Endothelial cell of umbilical vein (primary cell): Measurements from ENCODE around the gene SLC1A3. TPM values are rescaled to one million over a fixed set of nuclear protein-coding genes. Genes with fewer than 3 reads are reported as not detected.

ENCODE experiments used
- BruUV-seq: library from RNA; stranded (reverse); fragments of 400-500 nt; replicated peaks from 2 replicates; lab custom pipeline; 2021; lab: Mats Ljungman, UMichigan
- CTCF ChIA-PET: fragments of 300-600, 350-600 bp; sonication (Branson Sonifier 250); formaldehyde crosslinking; loops from one replicate; lab custom pipeline; 2021; ENCODE audit warnings: antibody characterized with exemption, inconsistent platforms; lab: Charles Lee
- POLR2A ChIA-PET: fragments of 300-600, 350-600 bp; sonication (Branson Sonifier 250); formaldehyde crosslinking; loops from one replicate; lab custom pipeline; 2021; ENCODE audit warnings: antibody characterized with exemption, inconsistent platforms; lab: Charles Lee
- DNase-seq: peaks from one replicate; pipeline ENCODE4 v3.0.0-alpha.2; 2011; ENCODE audit warnings: low read depth, low spot score
- FAIRE-seq: peaks from 2 replicates; lab custom pipeline; 2011; peaks lifted over from hg19 to GRCh38; lab: Jason Lieb, UNC
- H2AFZ ChIP-seq: 2 replicates; pipeline ENCODE4 v1.6.0; 2012; ENCODE audit warnings: low read depth, low read length, control low read depth, inconsistent platforms
- H3K27ac ChIP-seq: 2 replicates; pipeline ENCODE4 v1.5.1; 2011; ENCODE audit warnings: low read depth, mild to moderate bottlenecking, control low read depth, low read length, moderate library complexity; ENCODE audit not compliant: insufficient read depth
- H3K27me3 ChIP-seq, 2 experiments: 2 replicates each; pipeline versions ENCODE4 v1.6.0 to v1.6.1; 2011; ENCODE audit warnings: low read length in 2 of 2, mixed read lengths in 1 of 2; ENCODE audit not compliant: control insufficient read depth in 2 of 2, insufficient read depth in 2 of 2
- H3K36me3 ChIP-seq, 2 experiments: 2 replicates in 1 of 2; 3 replicates in 1 of 2; pipeline ENCODE4 v1.5.1; 2011; ENCODE audit warnings: low read length in 2 of 2, mild to moderate bottlenecking in 1 of 2, moderate library complexity in 1 of 2; ENCODE audit not compliant: control insufficient read depth in 2 of 2, insufficient read depth in 2 of 2; ENCODE audit errors: extremely low read depth in 1 of 2
- H3K4me1 ChIP-seq: 3 replicates; pipeline ENCODE4 v1.5.1; 2011; ENCODE audit warnings: mild to moderate bottlenecking, low read length; ENCODE audit not compliant: control insufficient read depth, insufficient read depth; ENCODE audit errors: extremely low read depth
- H3K4me2 ChIP-seq: 2 replicates; pipeline ENCODE4 v1.6.1; 2011; ENCODE audit warnings: low read length, control low read depth, mixed read lengths; ENCODE audit not compliant: insufficient read depth
- H3K4me3 ChIP-seq, 3 experiments: fragments of 200-600 bp in 1 of 3; sonication (generic), shearing (Covaris generic) in 1 of 3; replicated peaks in 1 of 3; 2 replicates each; pipeline ENCODE4 v1.5.1; 2011 to 2016; ENCODE audit warnings: control low read depth in 3 of 3, low read length in 3 of 3, mild to moderate bottlenecking in 2 of 3, inconsistent platforms in 1 of 3, low read depth in 1 of 3, moderate library complexity in 1 of 3; ENCODE audit not compliant: insufficient read depth in 1 of 3
- H3K79me2 ChIP-seq: 2 replicates; pipeline ENCODE4 v1.6.0; 2012; ENCODE audit warnings: low read length, inconsistent platforms; ENCODE audit not compliant: control insufficient read depth, insufficient read depth
- H3K9ac ChIP-seq: replicated peaks from 2 replicates; pipeline ENCODE3; 2011; ENCODE audit warnings: low read length, control low read depth; ENCODE audit not compliant: insufficient read depth; ENCODE audit errors: extremely low read depth
- H3K9me1 ChIP-seq: replicated peaks from 3 replicates; pipeline ENCODE4 v1.6.0; 2011; ENCODE audit warnings: mild to moderate bottlenecking, low read length; ENCODE audit not compliant: control insufficient read depth, insufficient read depth; ENCODE audit errors: extremely low read depth
- H3K9me3 ChIP-seq: replicated peaks from 2 replicates; pipeline ENCODE4 v1.5.1; 2012; ENCODE audit warnings: low read length, inconsistent platforms; ENCODE audit not compliant: control insufficient read depth, insufficient read depth
- H4K20me1 ChIP-seq: replicated peaks from 2 replicates; pipeline ENCODE3; 2011; ENCODE audit warnings: mild to moderate bottlenecking, low read length; ENCODE audit not compliant: control insufficient read depth, insufficient read depth; ENCODE audit errors: extremely low read depth
- CTCF ChIP-seq, 2 donors: IDR thresholded peaks; 1 replicate in 1 of 2; 2 replicates in 1 of 2; pipeline ENCODE4 v1.5.1; 2011; ENCODE audit warnings: low read length in 2 of 2, mild to moderate bottlenecking in 2 of 2, moderate library complexity in 2 of 2, control low read depth in 1 of 2, inconsistent platforms in 1 of 2, low read depth in 1 of 2; ENCODE audit not compliant: insufficient read depth in 1 of 2; ENCODE audit errors: extremely low read depth in 1 of 2
- EZH2 ChIP-seq: IDR thresholded peaks from 2 replicates; pipeline ENCODE4 v1.6.1; 2012; ENCODE audit warnings: borderline replicate concordance, low read depth, mild to moderate bottlenecking, moderate library complexity, low read length, inconsistent platforms; ENCODE audit not compliant: severe bottlenecking
- MAX ChIP-seq: IDR thresholded peaks from 2 replicates; pipeline ENCODE4 v1.6.1; 2011; ENCODE audit not compliant: insufficient read depth, insufficient read length
- POLR2A ChIP-seq: IDR thresholded peaks from 2 replicates; pipeline ENCODE4 v1.6.1; 2012; ENCODE audit warnings: low read depth, mild to moderate bottlenecking, control low read depth, low read length
- dilution Hi-C: fragments of 300-500 bp; cut with MboI; formaldehyde crosslinking; loops from one replicate; pipeline ENCODE4 v1.15.0; 2019; ENCODE audit warnings: low sequenced_read_pairs; ENCODE audit not compliant: extremely low pct_ligation_motif_present
- intact Hi-C: fragments of 100-400 bp; cut with micrococcal nuclease; formaldehyde crosslinking; loops from one replicate; pipeline ENCODE4 v1.10.0; 2022
- polyA plus RNA-seq, 4 experiments: library from polyadenylated mRNA; depleted of rRNA in 3 of 4; stranded (reverse) in 3 of 4; unstranded in 1 of 4; fragments of >200 nt; gene quantifications; 2 replicates each; pipeline versions ENCODE4 v1.2.1 to v1.2.3, GENCODE V29; 2011 to 2012; ENCODE audit warnings: missing spikeins in 1 of 4
- total RNA-seq: library from RNA; stranded (reverse); gene quantifications from 2 replicates; pipeline ENCODE4 v1.2.3, GENCODE V29; 2021

SLC1A3 gene
- total and polyA plus RNA-seq, 2 donors (not counting 3 experiments of a cell fraction or from before 2014, with no cell fraction given), result 0.36 TPM; not detected in 1

GRCh38 chr5:36635721-36636390 lies 29.4 kb downstream of the SLC1A3 start:
- no TSS peak for BruUV-seq
- H3K4me2 ChIP-seq, result no peak overlapping the region
- CTCF ChIA-PET, result no interaction called here

More at GRCh38 chr5:36635721-36636390, 29.4 kb downstream of the SLC1A3 start:
- no peak for DNase-seq
- Histone ChIP-seq H3K27ac (no peak overlapping the region), H3K4me1 (no peaks in the 10 kb centered on the region), H4K20me1 (no peaks in the 10 kb centered on the region), H3K27me3 (peaks cover 0 to 2% of the 10 kb centered on the region in 2 experiments), H3K9me1 (no peaks in the 10 kb centered on the region), H2AFZ (no peak overlapping the region), H3K9ac (no peak overlapping the region), H3K9me3 (no peaks in the 10 kb centered on the region), H3K36me3 (no peaks in the 10 kb centered on the region), H3K4me3 (no peak overlapping the region), H3K79me2 (no peaks in the 10 kb centered on the region)
- intact Hi-C loops, result no loop called here
- dilution Hi-C loops, result no loop called here
- no peak for FAIRE-seq
- POLR2A ChIA-PET, result interaction anchor here (0.6 kb wide), 1 partner anchor 58 kb away, joined by 4 read pairs; no protein-coding TSS in a partner anchor
- no peak for TF ChIP-seq CTCF (IDR thresholded peaks at IDR 0.05; ENCODE audit: extremely low read depth in 1 of 2, insufficient read depth in 1 of 2, low read depth in 1 of 2, low read length in 2 of 2)
- TF ChIP-seq MAX, result no peak
- TF ChIP-seq EZH2, result no peak
- TF ChIP-seq POLR2A, result no peak
